ENCODE results near the gene NID2.

NID2 gene

DNA sequence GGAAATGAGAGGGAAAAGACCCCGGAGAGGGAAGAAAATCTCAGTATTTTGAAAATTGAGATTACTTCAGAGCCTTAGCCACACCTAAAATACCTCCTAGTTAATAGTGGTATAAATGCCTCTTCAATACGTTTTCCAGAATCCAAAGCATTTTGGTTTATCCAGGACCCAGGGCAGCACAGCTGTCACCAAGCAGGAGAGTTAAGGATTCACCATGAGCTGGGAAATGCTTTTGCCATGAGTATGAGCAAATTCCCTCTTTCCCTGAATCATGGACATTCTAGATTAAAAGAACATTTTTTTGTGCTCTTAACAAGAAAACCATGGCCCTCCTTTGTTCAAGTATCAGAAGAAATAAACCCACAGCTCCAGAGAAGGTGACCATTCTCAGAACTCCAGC, 101.3 kb downstream of the NID2 start:
- no peak for DNase-seq (ENCODE audit: low spot score)
- TF ChIP-seq, protein P1, sequence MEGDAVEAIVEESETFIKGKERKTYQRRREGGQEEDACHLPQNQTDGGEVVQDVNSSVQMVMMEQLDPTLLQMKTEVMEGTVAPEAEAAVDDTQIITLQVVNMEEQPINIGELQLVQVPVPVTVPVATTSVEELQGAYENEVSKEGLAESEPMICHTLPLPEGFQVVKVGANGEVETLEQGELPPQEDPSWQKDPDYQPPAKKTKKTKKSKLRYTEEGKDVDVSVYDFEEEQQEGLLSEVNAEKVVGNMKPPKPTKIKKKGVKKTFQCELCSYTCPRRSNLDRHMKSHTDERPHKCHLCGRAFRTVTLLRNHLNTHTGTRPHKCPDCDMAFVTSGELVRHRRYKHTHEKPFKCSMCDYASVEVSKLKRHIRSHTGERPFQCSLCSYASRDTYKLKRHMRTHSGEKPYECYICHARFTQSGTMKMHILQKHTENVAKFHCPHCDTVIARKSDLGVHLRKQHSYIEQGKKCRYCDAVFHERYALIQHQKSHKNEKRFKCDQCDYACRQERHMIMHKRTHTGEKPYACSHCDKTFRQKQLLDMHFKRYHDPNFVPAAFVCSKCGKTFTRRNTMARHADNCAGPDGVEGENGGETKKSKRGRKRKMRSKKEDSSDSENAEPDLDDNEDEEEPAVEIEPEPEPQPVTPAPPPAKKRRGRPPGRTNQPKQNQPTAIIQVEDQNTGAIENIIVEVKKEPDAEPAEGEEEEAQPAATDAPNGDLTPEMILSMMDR (conservative IDR thresholded peaks at IDR 0.05; ENCODE audit: low read depth) = no peak
- ChIA-PET CTCF (interaction anchor here (1.9 kb wide), 1 partner anchor 11 kb away, joined by 6 read pairs; no protein-coding TSS in a partner anchor), POLR2A (ENCODE audit: low non-redundant PET) (no interaction called here)
- no peak overlapping the region for H3K27ac ChIP-seq

DNA sequence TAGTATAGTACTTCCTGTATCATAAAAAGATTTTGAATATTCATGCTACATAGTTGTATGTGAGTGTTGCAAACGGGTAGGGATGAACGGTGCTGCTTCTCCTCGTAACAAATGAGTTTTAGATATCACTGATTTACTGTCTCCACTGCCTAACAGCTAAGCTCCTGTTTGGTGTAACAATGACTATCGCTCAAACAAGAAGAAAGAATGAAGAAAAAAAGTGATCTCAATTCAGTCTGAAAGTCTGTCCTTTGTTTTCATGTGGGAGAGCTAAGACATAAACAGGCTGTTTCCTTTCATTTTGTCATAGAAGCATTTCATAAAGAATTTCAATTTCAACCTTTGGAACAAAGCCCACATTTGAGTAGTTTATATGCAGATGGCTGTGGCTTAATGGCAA, 105.6 kb downstream of the NID2 start:
- TF ChIP-seq, protein P1 (conservative IDR thresholded peaks at IDR 0.05; ENCODE audit: low read depth) = no peak
- CTCF ChIA-PET = no interaction called here
- POLR2A ChIA-PET (ENCODE audit: low non-redundant PET) = no interaction called here

DNA sequence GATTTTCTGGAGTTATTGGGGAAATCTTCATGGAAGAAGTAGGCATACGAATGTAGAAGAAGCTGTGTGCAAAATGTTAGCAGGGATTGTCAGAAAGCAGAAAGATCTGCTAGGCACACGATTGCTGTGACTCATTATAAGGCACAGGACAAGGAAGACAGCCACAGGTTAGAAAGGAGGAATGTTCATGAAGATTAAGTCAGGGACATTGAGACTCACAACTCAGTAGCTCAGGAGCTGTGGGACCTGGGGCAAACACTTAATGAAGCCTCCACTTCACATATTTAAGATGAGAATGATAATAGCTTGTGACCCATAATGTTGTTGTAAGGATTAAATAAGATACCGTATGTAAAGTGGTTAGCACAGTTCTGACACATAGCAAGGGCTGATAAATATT, 106.1 kb downstream of the NID2 start:
- DNase-seq (ENCODE audit: low spot score) = no peak
- no peak overlapping the region for H3K27ac ChIP-seq
- ChIA-PET CTCF (interaction anchor here (0.6 kb wide), 1 partner anchor 697 kb away, joined by 3 read pairs; no protein-coding TSS in a partner anchor), POLR2A (ENCODE audit: low non-redundant PET) (no interaction called here)
- TF ChIP-seq, protein P1 (conservative IDR thresholded peaks at IDR 0.05; ENCODE audit: low read depth) = no peak

More for the DNA sequence above, 105.6 kb downstream of the NID2 start:
- DNase-seq (ENCODE audit: low spot score) = no peak
- no peak overlapping the region for H3K27ac ChIP-seq

DNA sequence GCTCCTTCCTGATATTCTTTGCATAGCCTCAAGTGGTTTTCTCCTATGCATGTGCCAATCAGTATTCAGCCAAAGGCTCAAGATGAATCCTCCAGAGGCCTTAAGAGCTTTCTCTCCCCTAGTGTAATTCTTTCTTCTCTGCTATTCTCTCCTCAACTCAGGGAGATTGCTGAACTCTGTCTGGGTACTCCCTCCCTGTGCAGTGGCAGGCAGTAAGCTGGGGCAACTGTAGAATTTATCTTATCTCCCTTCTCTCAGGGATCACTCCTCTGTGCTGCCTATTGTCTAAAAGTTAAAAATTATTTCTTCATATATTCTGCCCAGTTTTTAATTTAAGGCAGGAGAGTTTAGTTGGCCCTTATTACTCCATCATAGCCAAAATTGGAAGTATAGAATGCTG, 108.0 kb downstream of the NID2 start:
- ChIA-PET CTCF (no interaction called here), POLR2A (ENCODE audit: low non-redundant PET) (no interaction called here)
- TF ChIP-seq, protein P1 (conservative IDR thresholded peaks at IDR 0.05; ENCODE audit: low read depth) = no peak
- no peak for DNase-seq (ENCODE audit: low spot score)
- no peak overlapping the region for H3K27ac ChIP-seq

DNA sequence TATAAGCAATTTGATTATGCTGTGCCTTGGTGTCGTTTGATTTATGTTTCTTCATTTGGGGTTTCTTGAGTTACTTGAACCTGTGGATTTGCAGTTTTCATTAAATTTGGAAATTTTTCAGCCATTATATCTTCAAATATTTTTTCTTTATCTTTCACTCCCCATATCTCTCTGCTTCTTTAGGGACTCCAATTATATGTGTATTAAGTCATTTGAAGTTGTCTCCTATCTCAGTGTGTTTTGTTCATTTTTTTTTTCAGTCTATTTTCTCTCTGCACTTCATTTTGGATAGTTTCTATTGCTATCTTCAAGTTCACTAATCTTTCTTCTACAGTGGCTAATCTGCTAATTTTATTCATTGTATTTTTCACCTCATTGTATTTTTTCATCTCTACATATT, 108.9 kb downstream of the NID2 start:
- DNase-seq (ENCODE audit: low spot score) = no peak
- no peak overlapping the region for H3K27ac ChIP-seq
- TF ChIP-seq, protein P1 (conservative IDR thresholded peaks at IDR 0.05; ENCODE audit: low read depth) = no peak
- POLR2A ChIA-PET (ENCODE audit: low non-redundant PET) = no interaction called here
- CTCF ChIA-PET = no interaction called here

DNA sequence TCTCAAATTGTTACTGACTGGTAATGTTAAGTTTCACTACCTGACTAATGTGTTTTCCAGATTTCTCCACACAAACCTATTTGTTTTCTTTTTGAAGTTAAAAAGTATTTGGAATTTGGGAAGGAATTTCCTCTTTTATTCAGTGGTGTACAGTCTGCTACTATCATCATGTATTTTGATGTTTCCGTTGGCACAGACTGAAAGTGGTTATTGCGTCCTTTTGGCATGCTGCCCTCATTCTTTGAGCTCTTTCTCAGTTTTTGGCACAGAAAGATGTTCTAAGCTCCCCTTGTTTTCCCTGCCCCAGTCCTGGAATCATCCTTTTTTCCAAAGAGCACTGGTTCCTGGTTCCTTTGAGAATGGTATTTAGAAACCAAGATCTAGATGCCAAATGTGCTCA, 110.9 kb downstream of the NID2 start:
- ChIA-PET POLR2A (ENCODE audit: low non-redundant PET) (no interaction called here), CTCF (no interaction called here)
- H3K27ac ChIP-seq = no peak overlapping the region
- no peak for DNase-seq (ENCODE audit: low spot score)
- TF ChIP-seq, protein P1 (conservative IDR thresholded peaks at IDR 0.05; ENCODE audit: low read depth) = no peak

Data from RWPE1 (cell line).